GM12878 (cell line): Measurements from ENCODE around the gene GALNS. TPM values are rescaled to one million over a fixed set of nuclear protein-coding genes. Genes with fewer than 3 reads are reported as not detected.

Experiments
- ATAC-seq: fragments of 200-7000 bp; cut with Tn5 transposase; 3 replicates; pipeline ENCODE4 v1.9.1; 2020; ENCODE audit warnings: mild to moderate bottlenecking, moderate library complexity
- BruUV-seq: library from RNA; stranded (reverse); fragments of 400-500 nt; replicated peaks from 2 replicates; lab custom pipeline; 2021; lab: Mats Ljungman, UMichigan
- CTCF ChIA-PET: fragments of 300-600 bp; sonication (Branson Sonifier 250); formaldehyde crosslinking; extraction: SDS; loops from one replicate; lab custom pipeline; 2021; ENCODE audit warnings: inconsistent platforms; lab: Yijun Ruan, JAX
- POLR2A ChIA-PET: fragments of 350-600 bp; formaldehyde crosslinking; extraction: SDS; loops from one replicate; lab custom pipeline; 2021; ENCODE audit warnings: inconsistent platforms; lab: Charles Lee
- RAD21 ChIA-PET: fragments of 300-600 bp; sonication (Branson Sonifier 250); formaldehyde crosslinking; loops from one replicate; lab custom pipeline; 2023; ENCODE audit warnings: antibody characterized with exemption; ENCODE audit not compliant: unreplicated experiment; lab: Charles Lee
- SMC1A ChIA-PET: fragments of 300-600 bp; sonication (Branson Sonifier 250); formaldehyde crosslinking; loops from one replicate; lab custom pipeline; 2023; ENCODE audit not compliant: unreplicated experiment, uncharacterized antibody; lab: Charles Lee
- DNase-seq: peaks from one replicate; pipeline ENCODE4 v3.0.0-alpha.2; 2011; ENCODE audit warnings: low read depth, low spot score
- FAIRE-seq: peaks from 3 replicates; lab custom pipeline; 2011; peaks lifted over from hg19 to GRCh38; lab: Jason Lieb, UNC
- H2AFZ ChIP-seq: 2 replicates; pipeline ENCODE4 v1.6.0; 2011; ENCODE audit warnings: low read depth, low read length, control low read depth; ENCODE audit not compliant: control insufficient read depth
- H3K27ac ChIP-seq: 2 replicates; pipeline ENCODE4 v1.5.1; 2011; ENCODE audit warnings: control low read depth; ENCODE audit not compliant: control insufficient read depth, insufficient read depth
- H3K27me3 ChIP-seq, 2 experiments: replicated peaks in 1 of 2; 2 replicates each; pipeline versions ENCODE4 v1.6.0 to v1.6.1; 2011; ENCODE audit warnings: low read length in 1 of 2; ENCODE audit not compliant: control insufficient read depth in 2 of 2, insufficient read depth in 2 of 2
- H3K36me3 ChIP-seq, 2 experiments: 2 replicates each; pipeline ENCODE4 v1.5.1; 2011; ENCODE audit warnings: low read length in 1 of 2; ENCODE audit not compliant: control insufficient read depth in 2 of 2, insufficient read depth in 2 of 2
- H3K4me1 ChIP-seq: 2 replicates; pipeline ENCODE4 v1.6.1; 2011; ENCODE audit warnings: mild to moderate bottlenecking, low read length, moderate library complexity, mixed read lengths; ENCODE audit not compliant: control insufficient read depth, insufficient read depth
- H3K4me2 ChIP-seq: 2 replicates; pipeline ENCODE4 v1.6.0; 2011; ENCODE audit warnings: control low read depth; ENCODE audit not compliant: control insufficient read depth, insufficient read depth
- H3K4me3 ChIP-seq: fragments of 200-600 bp; sonication (generic); 2 replicates; pipeline ENCODE4 v1.5.1; 2016
- H3K79me2 ChIP-seq: 2 replicates; pipeline ENCODE4 v1.6.0; 2011; ENCODE audit warnings: low read length; ENCODE audit not compliant: control insufficient read depth, insufficient read depth
- H3K9ac ChIP-seq: 2 replicates; pipeline ENCODE4 v1.8.0; 2011; ENCODE audit warnings: low read length, control low read depth, mixed read lengths; ENCODE audit not compliant: control insufficient read depth, insufficient read depth
- H3K9me3 ChIP-seq: replicated peaks from 3 replicates; pipeline ENCODE4 v1.5.1; 2011; ENCODE audit warnings: mild to moderate bottlenecking, low read length; ENCODE audit not compliant: control insufficient read depth, insufficient read depth
- H4K20me1 ChIP-seq: 2 replicates; pipeline ENCODE4 v1.6.0; 2011; ENCODE audit not compliant: control insufficient read depth, insufficient read depth
- BACH1 ChIP-seq: fragments of 450-650 bp; IDR thresholded peaks from 2 replicates; pipeline ENCODE4 v1.6.1; 2017; ENCODE audit warnings: mild to moderate bottlenecking, borderline replicate concordance
- CBFB ChIP-seq: IDR thresholded peaks from 2 replicates; pipeline ENCODE4 v1.6.1; 2016; ENCODE audit warnings: antibody characterized with exemption, low read depth
- EP300 ChIP-seq, 2 experiments: fragments of 150-350 bp in 1 of 2; IDR thresholded peaks; 2 replicates each; pipeline ENCODE4 v1.6.1; 2011 to 2012; ENCODE audit warnings: low read depth in 2 of 2, low read length in 2 of 2, borderline replicate concordance in 1 of 2, improper control_type of control experiment in 1 of 2, inconsistent platforms in 1 of 2; ENCODE audit not compliant: control insufficient read depth in 1 of 2
- GATAD2B ChIP-seq: fragments of 450-650 bp; conservative IDR thresholded peaks from 2 replicates; pipeline ENCODE4 v1.6.1; 2017; ENCODE audit warnings: low read depth, mild to moderate bottlenecking, moderate library complexity
- HDAC6 ChIP-seq: fragments of 200-600 bp; sonication (generic); IDR thresholded peaks from one replicate; pipeline ENCODE4 v1.8.0; 2017; ENCODE audit warnings: antibody characterized with exemption; ENCODE audit not compliant: unreplicated experiment
- NBN ChIP-seq: fragments of 450-650 bp; IDR thresholded peaks from 2 replicates; pipeline ENCODE4 v1.6.1; 2016
- POLR2A ChIP-seq: IDR thresholded peaks from 2 replicates; pipeline ENCODE4 v1.6.1; 2011; ENCODE audit warnings: low read depth, mild to moderate bottlenecking, low read length
- RAD21 ChIP-seq: IDR thresholded peaks from 2 replicates; pipeline ENCODE4 v1.6.1; 2011; ENCODE audit warnings: mild to moderate bottlenecking, low read depth, low read length, moderate library complexity; ENCODE audit not compliant: insufficient read depth
- RB1 ChIP-seq: fragments of 450-650 bp; formaldehyde crosslinking; IDR thresholded peaks from 2 replicates; pipeline ENCODE4 v1.6.1; 2017; ENCODE audit warnings: mild to moderate bottlenecking, borderline replicate concordance
- SMAD5 ChIP-seq: IDR thresholded peaks from 2 replicates; pipeline ENCODE4 v1.6.1; 2016; ENCODE audit warnings: antibody characterized with exemption, low read depth
- SMC3 ChIP-seq: IDR thresholded peaks from 2 replicates; pipeline ENCODE4 v1.6.1; 2011; ENCODE audit warnings: low read length, improper control_type of control experiment, borderline replicate concordance
- SP1 ChIP-seq: IDR thresholded peaks from one replicate; pipeline ENCODE4 v1.6.1; 2011; ENCODE audit warnings: low read depth, low read length
- STAT1 ChIP-seq: fragments of 450-650 bp; conservative IDR thresholded peaks from 2 replicates; pipeline ENCODE4 v1.6.1; 2014; ENCODE audit warnings: antibody characterized with exemption, mild to moderate bottlenecking
- WRNIP1 ChIP-seq: IDR thresholded peaks from 2 replicates; pipeline ENCODE4 v1.6.1; 2011; ENCODE audit warnings: low read depth, low read length, improper control_type of control experiment, borderline replicate concordance
- WGBS: methylation state at CpG from one replicate; pipeline ENCODE4 v1.1.6; 2016; ENCODE audit warnings: low lambda C conversion rate; ENCODE audit not compliant: insufficient replicate concordance, insufficient coverage; ENCODE audit errors: missing lambda C conversion rate; 5-methylcytosine and 5-hydroxymethylcytosine counted together
- in situ Hi-C: fragments of 300-500 bp; cut with MboI; formaldehyde crosslinking; loops from 9 replicates; pipeline ENCODE4 v1.14.3; 2018; ENCODE audit warnings: mixed read lengths
- intact Hi-C: fragments of 100-400 bp; cut with micrococcal nuclease; formaldehyde crosslinking; loops from one replicate; pipeline ENCODE4 v1.14.2; 2022; ENCODE audit not compliant: unreplicated experiment
- polyA plus RNA-seq, 11 experiments: library from polyadenylated mRNA; depleted of rRNA in 4 of 11; unstranded in 6 of 11; stranded (reverse) in 5 of 11; fragments of >200 nt; fragmentation: Nextera tagmentation in 4 of 11; fragmentation: Illumina TruSeq in 1 of 11; extraction: Ambion mirVana in 4 of 11; extraction: Trizol in 1 of 11; gene quantifications; 1 replicate in 1 of 11; 2 replicates in 10 of 11; pipeline versions ENCODE4 v1.2.1 to v1.2.3, GENCODE V29; 2011 to 2016; ENCODE audit warnings: inconsistent platforms in 2 of 11, missing spikeins in 2 of 11, low read depth in 1 of 11
- total RNA-seq, 4 experiments: library from RNA; depleted of rRNA in 3 of 4; stranded (reverse); fragments of >200 nt in 3 of 4; fragmentation: Illumina TruSeq in 1 of 4; extraction: Trizol in 1 of 4; gene quantifications; 2 replicates each; pipeline versions ENCODE4 v1.2.1 to v1.2.3, GENCODE V29; 2013 to 2021
- TF ChIP-seq, protein P1 (sequence below): fragments of 450-650 bp; formaldehyde crosslinking; IDR thresholded peaks from 2 replicates; pipeline ENCODE4 v1.4.0; 2020; ENCODE audit warnings: mild to moderate bottlenecking, moderate library complexity

GALNS gene
- total and polyA plus RNA-seq, 10 of the 15 experiments (the other 5 are each of a cell fraction or from before 2014, with no cell fraction given): 0.37 to 12.4 (median 5.3) TPM

DNA sequence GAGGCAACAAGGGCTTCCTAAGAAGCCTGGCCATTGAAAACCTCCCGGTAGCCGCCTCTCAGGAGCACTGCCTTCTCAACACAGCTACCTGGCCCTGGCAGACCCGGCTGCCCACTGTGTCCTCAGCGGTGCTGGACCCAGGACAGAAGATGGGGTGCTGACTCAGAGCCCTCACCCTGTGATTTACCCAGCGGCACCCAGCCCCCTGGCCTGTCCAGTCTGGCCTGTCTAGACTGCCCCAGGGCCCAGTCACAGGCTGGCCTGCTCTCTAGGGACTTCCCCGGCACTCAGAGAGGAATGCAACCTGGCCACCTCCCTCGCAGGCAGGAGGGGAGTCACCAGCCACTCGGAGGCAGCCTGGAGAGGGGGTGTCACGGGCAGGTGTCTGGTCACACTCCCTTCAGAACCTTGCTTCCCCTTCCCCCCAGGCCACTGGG, 91.8 kb downstream of the GALNS start:
- no peaks in the 10 kb centered on the region; the same call in none of the 2 replicates for H4K20me1 ChIP-seq
- peaks cover 3 to 6% of the 10 kb centered on the region in 2 experiments; a peak in 2 of 4 replicates for H3K36me3 ChIP-seq
- peaks cover 40% of the 10 kb centered on the region for H3K79me2 ChIP-seq
- ATAC-seq (no peak), FAIRE-seq (no peak), DNase-seq (no peak)
- no peak overlapping the region for H3K27ac ChIP-seq
- no peaks in the 10 kb centered on the region for H3K9me3 ChIP-seq
- in situ Hi-C loops: no loop called here
- no peak overlapping the region for H3K4me2 ChIP-seq
- ChIA-PET RAD21 (no interaction called here), SMC1A (no interaction called here), CTCF (interaction anchor here (0.6 to 1.4 kb wide), 2 partner anchors 18 to 27 kb away, joined by 3 to 4 read pairs; no protein-coding TSS in a partner anchor), POLR2A (no interaction called here)
- intact Hi-C loops: no loop called here
- WGBS: 99% methylated on average over 9 of the region's 9 CpGs
- H2AFZ ChIP-seq: no peak overlapping the region
- H3K4me3 ChIP-seq: no peak overlapping the region
- H3K27me3 ChIP-seq: no peaks in the 10 kb centered on the region
- H3K9ac ChIP-seq: no peak overlapping the region
- TF ChIP-seq RB1 (no peak), POLR2A (peak; percentile 31; the same call in 1 of the 2 replicates), SP1 (no peak), NBN (no peak)
- BruUV-seq: no TSS peak
- peaks cover 13% of the 10 kb centered on the region for H3K4me1 ChIP-seq

DNA sequence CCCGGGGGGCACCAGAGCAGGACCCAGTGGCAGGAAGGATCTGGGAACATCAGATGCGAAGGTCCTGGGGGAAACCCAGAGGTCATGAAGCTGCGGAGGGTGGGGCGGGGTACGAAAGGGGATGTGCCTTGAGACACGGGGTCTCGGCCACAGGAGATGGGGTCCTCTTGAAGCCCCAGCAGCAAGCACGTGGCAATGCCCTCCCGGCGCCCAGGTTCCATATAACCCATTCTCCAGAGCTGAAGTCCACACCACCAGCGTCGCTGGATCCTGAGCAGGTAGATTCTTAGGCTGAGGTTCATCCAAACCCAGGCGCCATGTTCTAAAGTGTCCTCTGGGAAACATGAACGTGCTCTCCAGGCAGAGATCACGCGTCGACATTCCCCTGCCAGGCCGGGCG, 92.7 kb downstream of the GALNS start:
- Histone ChIP-seq H3K79me2 (peaks cover 31% of the 10 kb centered on the region), H3K36me3 (peaks cover 3 to 6% of the 10 kb centered on the region in 2 experiments; a peak in 3 of 4 replicates), H2AFZ (no peak overlapping the region), H3K27ac (no peak overlapping the region), H3K4me2 (no peak overlapping the region), H3K9ac (no peak overlapping the region), H4K20me1 (no peaks in the 10 kb centered on the region; the same call in none of the 2 replicates), H3K4me3 (no peak overlapping the region), H3K9me3 (no peaks in the 10 kb centered on the region), H3K27me3 (no peaks in the 10 kb centered on the region), H3K4me1 (peaks cover 11% of the 10 kb centered on the region)
- 91% methylated on average over 14 of the region's 19 CpGs for WGBS
- ATAC-seq (no peak), DNase-seq (no peak), FAIRE-seq (no peak)
- RAD21 ChIA-PET: no interaction called here
- intact Hi-C loops: no loop called here
- CTCF ChIA-PET: interaction anchor here (1.4 kb wide), 1 partner anchor 27 kb away, joined by 4 read pairs; no protein-coding TSS in a partner anchor
- no TSS peak for BruUV-seq
- POLR2A ChIA-PET: no interaction called here
- SMC1A ChIA-PET: no interaction called here
- in situ Hi-C loops: no loop called here
- TF ChIP-seq BACH1: no peak
- no peak for TF ChIP-seq HDAC6
- TF ChIP-seq RAD21: no peak
- TF ChIP-seq WRNIP1: no peak
- TF ChIP-seq SMC3: no peak
- no peak for TF ChIP-seq EP300 (IDR thresholded peaks at IDR 0.05; ENCODE audit: borderline replicate concordance in 1 of 2, control insufficient read depth in 1 of 2, low read depth in 2 of 2, low read length in 2 of 2)
- no peak for TF ChIP-seq SMAD5
- no peak for TF ChIP-seq STAT1
- TF ChIP-seq, protein P1, sequence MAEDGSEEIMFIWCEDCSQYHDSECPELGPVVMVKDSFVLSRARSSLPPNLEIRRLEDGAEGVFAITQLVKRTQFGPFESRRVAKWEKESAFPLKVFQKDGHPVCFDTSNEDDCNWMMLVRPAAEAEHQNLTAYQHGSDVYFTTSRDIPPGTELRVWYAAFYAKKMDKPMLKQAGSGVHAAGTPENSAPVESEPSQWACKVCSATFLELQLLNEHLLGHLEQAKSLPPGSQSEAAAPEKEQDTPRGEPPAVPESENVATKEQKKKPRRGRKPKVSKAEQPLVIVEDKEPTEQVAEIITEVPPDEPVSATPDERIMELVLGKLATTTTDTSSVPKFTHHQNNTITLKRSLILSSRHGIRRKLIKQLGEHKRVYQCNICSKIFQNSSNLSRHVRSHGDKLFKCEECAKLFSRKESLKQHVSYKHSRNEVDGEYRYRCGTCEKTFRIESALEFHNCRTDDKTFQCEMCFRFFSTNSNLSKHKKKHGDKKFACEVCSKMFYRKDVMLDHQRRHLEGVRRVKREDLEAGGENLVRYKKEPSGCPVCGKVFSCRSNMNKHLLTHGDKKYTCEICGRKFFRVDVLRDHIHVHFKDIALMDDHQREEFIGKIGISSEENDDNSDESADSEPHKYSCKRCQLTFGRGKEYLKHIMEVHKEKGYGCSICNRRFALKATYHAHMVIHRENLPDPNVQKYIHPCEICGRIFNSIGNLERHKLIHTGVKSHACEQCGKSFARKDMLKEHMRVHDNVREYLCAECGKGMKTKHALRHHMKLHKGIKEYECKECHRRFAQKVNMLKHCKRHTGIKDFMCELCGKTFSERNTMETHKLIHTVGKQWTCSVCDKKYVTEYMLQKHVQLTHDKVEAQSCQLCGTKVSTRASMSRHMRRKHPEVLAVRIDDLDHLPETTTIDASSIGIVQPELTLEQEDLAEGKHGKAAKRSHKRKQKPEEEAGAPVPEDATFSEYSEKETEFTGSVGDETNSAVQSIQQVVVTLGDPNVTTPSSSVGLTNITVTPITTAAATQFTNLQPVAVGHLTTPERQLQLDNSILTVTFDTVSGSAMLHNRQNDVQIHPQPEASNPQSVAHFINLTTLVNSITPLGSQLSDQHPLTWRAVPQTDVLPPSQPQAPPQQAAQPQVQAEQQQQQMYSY (CRISPR knock-in tag): no peak
- TF ChIP-seq CBFB: no peak
- no peak for TF ChIP-seq GATAD2B
